SW480 (cell line): ENCODE data around the gene DLEC1.
"Not testable (repeated sequence)": the region's sequence is repeated elsewhere in the genome, so short reads cannot be mapped to it uniquely, and the experiment has no call there.

Source experiments
- DNase-seq: peaks from one replicate; pipeline ENCODE4 v3.0.0-alpha.2; 2016; ENCODE audit warnings: low spot score

DLEC1 gene

DNA sequence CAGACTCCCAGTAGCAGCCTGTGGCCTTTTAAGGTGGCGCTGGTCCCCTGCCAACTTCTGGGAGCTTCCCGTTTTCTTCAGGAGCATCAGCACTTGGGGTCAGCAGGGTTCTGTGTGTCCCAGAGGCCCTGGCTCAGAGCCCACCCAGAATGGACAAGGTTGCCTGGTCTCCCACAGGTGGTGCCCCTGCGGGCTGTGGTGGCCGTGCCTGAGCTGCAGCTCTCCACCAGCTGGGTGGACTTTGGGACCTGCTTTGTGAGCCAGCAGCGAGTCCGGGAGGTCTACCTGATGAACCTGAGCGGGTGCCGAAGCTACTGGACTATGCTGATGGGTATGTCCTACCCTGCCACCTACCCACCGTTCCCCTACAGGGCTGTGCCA, 82.4 kb downstream of the DLEC1 start:
- no peak for DNase-seq

DNA sequence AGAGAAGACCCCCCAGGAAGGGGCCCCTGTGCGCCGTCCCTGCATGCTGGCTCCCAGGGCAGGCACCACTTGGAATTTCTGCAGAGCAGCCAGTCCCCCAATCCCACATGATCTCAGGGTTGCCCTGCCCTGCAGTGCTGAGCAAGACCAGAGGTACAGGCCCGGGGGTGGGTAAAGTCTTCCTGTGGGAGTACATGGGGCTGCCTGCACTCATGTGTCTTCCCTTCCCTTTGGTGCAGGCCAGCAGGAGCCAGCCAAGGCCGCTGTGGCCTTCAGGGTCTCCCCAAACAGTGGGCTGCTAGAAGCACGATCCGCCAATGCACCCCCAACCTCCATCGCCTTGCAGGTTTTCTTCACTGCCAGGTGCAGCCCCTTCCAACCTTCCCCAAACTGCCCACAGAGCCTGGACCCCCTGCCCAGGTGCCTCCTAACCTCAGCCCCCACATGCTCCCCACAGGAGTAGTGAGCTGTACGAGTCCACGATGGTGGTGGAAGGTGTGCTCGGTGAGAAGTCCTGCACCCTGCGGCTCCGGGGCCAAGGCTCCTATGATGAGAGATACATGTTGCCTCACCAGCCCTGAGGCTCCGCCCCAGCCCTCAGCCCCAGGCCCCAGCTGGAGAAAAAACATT, 82.9 kb downstream of the DLEC1 start:
- no peak for DNase-seq

DNA sequence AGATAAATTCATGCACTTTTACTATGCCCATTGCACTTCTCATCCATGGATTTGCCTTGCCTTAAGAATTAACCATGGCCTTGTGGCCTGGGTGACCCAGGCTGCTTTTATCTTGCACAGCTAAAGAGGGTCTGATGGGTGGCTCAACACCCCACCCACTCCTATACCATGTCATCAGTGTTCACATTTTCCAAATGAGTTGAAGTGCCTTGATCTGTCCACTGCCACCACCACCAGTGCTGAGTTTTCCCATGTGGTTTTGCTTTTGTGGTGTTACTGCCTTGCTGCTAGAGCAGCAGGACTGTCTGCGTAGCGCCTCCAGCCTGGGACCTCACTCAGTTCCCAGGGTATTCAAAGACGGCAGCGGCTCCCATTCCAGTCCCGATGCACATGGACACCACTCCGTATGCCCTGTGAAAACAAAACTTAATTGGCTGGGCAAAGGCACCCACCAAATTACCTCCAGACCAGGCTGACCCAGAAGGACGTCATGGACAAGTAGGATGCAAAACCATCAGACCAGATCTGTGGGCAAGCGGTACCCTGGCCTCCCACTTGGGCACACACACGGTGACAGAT, 83.8 kb downstream of the DLEC1 start:
- DNase-seq, result no peak

DNA sequence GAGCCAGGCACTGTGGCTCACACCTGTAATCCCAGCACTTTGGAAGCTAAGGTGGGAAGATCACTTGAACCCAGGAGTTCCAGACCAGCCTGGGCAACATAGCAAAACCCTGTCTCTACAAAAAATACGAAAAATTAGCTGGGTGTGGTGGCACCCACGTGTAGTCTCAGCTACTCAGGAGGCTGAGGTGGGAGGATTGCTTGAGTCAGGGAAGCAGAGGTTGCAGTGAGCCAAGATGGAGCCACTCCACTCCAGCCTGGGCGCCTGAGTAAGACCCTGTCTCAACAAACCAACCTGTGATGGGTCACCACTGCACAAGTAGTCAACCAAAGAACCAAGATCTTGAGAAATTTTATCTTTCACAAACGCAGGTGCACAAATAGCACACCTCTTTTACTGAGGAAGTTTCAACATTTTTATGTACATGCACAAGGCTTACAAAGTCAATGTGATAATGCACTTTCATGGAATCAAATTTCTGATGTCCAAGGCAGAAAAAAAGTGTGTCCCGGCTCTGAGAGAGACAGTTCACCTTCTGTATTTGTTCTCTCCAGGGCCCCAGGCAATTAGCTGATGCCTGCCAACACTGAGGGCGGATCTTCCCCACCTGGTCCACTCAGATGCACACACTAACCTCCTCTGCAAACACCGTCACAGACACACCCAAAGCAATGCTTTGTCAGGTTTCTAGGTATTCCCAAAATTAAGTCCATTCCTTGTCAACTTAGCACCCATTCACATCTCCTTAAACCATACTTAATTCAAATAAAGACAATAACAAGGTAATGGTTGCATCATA, 85.5 kb downstream of the DLEC1 start:
- no peak for DNase-seq

DNA sequence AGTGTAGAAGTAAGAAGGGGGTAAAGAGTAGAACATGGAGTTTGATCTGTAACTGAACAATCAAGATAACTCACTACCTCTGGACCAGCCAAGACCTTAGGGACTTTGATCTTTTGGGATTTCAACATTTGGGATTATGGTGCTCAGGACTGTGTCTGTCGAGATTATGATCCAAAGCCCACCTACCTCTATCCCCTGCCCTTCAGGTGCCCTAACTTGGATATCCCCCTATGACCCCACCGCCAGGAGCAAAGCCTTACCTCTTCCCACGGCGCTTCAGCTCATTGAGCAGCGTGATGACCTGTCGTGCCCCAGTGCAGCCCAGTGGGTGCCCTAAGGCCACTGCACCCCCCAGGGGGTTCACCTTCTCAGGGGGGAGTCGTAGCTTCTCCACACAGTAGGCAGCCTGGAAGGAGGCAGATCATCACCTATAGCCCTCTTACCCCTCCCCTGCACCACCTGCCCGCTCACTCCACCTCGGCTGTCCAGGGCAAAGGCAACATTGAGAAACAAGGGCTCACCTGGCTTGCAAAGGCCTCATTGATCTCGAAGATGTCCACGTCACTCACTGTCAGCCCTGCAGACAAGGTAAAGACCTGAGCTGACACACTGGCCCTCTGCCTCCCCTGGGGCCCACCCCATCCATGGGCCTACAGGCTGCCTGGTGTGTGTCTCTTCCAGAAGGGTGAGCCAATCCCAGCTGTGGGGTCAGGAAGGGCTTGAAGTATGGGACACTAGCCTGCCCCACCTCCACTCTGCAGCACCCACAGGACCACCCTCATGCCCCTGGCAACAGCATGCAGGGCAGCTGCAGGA, 86.5 kb downstream of the DLEC1 start:
- DNase-seq, result no peak

DNA sequence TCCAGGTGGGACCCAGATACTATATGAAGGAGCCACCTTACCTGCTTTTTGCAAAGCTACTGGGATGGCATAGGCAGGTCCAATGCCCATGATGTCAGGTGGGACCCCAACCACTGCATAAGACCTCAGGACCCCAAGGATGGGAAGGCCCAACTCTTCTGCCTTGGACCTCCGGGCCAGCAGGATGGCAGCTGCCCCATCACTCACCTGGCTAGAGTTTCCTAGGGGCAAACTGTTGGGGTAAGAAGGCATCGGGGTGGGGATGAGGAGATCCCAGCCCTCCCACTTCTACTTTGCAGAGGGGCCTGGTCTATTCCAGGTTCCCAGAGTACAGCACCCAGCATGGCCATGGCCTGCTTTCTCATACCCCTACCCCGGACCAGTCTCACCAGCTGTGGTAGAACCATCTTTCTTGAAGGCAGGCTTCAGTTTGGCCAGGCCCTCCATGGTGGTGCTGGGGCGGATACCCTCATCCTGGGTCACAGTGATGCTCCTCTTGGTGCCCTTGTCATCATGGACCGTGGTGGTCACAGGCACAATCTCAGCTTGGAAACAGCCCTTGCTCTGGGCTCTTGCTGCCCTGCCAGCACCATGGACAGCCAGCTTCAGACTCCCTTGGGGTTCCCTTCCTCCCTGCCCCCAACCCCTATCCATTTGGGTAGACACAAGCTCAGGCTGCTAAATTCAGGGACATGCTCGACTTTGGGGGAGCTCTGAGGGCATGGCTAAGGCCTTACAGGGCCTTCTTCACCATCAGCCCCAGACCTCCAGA, 87.3 kb downstream of the DLEC1 start:
- DNase-seq, result no peak

DNA sequence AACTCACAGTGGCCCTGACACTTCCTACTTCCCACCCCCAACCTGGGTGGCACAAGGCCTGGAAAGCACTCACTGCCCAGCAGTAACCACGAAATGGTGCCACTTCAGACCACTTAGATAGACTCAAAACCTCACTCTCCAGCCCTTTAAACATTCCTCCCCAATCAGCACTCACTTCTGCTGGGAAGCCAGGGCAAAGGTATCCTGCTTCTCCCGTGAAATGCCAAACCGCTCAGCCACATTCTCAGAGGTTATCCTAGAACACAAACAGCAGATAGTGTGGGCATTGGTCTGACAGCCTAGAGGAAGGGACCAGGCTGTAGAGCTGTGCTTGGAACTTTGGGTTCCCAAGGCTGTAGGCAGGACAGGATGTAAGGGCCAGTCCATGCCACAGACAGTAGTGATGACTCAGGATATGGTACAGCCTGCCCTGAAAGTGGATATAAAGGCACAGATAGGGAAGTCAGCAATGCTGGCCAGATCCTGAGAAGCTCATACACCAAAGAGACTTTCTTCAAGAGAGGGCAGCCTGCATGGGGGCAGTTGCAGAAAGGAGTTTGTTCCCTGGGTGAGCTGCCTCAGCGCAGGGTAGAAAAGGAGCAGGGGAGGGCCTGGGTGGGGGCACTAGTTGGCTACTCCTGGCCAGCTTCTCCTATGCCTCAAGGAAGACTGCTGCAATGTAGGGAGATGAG, 88.7 kb downstream of the DLEC1 start:
- DNase-seq, result no peak

DNA sequence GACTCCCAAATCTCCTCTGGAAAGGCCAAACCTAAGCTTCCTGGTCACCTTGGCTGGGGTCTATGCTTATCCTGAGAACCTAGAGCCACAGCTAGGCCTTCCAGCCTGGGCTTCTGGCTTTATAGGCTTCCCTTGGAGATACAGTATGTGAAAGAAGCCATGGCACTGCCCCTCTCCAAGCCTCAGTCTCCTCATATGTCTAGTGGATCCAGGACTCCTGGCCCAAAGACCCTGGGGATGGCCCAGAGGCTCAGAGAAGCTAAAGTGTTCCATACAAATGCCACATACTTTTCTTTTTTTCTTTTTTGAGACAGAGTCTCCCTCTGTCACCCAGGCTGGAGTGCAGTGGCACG, 89.3 kb downstream of the DLEC1 start:
- no peak for DNase-seq

DNA sequence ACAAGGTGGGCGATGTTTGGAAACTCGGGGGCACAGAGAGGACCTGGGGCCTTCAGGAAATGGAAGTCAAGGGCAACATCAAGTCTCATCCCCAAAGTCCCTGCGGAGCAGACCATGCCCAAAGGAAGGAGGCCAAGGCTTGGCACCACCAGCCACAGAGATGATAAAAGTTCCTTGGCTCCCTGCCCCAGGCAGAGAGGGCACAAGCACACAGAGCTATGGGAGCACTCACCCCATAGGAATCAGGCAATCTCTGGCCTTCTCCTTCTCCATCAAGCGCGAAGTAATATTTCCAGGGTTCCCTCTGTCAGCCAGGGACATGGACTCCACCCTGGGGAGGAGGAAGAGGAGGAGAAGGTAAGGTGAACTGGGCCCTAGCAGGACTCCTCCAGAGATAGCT, 90.0 kb downstream of the DLEC1 start:
- no peak for DNase-seq

DNA sequence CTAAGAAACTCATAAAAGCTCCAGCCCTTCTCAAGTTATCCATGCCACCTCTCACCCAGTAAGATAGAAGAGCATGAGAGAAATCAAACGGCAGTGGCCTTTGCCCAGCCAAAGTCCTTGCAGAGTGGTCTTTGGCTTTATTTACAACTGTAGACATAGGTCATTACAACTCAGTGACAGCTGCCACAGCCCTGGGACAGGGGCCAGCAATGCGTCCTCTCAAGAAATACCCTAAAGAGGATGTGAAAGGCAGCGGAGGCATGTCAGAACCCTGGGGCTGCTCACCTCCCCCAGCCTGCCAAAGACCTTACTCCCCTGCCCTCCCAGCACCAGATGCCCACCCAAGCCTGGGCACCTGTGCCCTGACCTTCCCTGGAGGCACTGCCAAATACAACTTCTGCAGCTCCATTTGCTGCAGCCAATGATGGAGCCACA, 91.6 kb downstream of the DLEC1 start:
- no peak for DNase-seq

DNA sequence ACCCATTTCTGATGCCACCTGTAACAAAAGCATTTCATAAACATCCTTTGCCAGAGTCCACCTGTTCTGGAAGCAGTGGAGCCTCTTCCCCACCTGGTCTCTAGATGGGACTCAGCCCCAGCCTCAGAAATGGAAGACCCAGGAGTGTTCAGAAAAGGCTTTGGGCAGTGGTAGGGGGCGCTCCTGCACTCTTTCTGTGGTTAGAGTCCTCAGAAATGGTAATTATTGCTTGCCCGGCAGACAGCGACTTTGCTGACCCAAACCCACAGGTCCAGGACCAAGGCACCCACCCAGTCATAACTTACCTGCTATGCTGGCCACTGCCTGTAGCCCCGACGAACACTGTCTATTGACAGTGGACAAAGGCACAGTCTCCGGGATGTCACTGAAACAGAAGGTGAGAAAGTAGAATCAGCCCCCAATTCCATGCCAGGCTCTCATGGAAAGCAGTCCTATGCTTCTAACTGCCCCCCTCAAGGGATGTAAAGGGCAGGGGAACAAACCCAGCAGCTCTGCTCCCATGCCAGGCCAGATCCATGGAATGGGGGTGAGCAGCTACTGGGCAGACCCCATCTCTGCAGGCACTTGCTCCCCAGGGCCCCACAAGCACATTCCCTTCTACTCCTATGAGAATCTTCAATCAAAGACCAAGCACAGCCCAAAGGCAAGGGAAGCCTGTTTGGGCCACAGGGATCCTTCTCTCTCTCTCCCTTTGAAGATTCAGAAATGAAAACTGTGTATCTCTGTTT, 92.8 kb downstream of the DLEC1 start:
- no peak for DNase-seq

DNA sequence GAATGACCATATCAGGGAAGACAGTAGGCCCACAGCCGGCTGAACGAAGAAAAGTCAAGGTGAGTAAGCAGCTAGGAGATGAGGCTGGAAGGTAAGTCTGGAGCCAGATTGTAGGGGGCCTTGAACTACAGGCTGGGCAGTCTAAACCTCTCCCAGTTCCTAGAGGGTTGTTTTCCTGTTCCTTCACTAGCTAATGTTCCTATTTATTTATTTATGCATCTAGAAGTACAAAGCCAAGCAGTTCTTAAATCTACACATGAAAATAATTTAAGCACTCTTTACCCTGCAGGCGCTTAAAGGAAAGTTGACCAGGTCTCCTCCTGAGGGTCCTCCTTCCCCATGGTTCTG, 94.2 kb downstream of the DLEC1 start:
- DNase-seq, result no peak

DNA sequence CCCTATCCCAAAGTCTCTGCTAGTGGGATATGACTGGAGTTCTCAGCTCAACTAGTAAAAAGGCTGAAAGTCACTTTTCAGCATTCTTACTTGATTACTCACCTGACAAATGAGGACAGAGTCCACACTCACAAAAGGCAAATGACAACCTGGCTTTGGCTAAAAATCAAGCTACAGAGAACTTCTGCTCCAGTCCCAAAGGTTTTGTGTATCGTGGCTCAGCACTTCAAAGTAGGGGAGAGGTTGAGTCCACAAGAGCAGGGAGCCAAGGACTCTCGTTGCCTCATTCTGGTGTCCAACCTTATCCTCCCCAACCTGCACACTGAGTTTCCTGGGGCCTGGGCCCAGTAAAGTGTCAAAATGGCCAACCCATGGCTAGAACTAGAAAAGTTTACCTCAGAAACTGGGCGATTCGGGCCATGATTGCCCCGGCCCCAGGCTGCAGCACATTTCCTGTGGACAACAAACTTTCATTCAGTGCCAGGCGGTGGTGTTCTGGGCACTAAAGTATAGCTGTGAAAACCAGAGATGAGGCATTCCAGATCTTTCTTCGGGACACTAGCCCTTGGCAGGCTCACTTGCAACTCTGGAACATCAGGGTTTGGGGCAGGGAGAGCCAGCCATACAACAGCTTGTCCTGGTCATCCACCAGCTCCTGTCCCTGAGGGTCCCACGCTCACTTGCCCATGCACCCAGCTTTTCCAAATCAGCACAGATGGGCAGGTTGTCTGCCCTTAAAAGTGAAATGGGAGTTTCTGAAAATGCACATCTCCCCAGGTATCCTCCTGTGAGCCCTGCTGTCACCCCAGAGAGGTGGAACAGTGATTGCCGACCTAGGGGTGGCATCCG, 94.8 kb downstream of the DLEC1 start:
- DNase-seq, result peak; percentile 46

DNA sequence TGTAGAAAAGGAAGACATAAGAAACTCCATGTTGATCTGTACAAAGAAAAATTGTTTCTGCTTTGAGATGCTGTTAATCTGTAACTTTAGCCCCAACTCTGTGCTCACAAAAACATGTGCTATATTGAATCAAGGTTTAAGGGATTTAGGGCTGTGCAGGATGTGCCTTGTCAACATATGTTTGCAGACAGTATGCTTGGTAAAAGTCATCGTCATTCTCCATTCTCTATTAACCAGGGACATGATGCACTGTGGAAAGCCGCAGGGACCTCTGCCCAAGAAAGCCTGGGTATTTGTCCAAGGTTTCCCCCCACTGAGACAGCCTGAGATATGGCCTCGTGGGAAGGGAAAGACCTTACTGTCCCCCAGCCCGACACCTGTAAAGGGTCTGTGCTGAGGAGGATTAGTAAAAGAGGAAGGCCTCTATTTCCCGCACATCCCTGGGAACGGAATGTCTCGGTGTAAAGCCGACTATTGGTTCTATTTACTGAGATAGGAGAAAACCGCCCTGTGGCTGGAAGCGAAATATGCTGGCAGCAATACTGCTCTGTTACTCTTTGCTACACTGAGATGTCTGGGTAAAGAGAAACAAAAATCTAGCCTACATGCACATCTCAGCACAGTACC, 95.6 kb downstream of the DLEC1 start:
- not testable (repeated sequence) for DNase-seq

DNA sequence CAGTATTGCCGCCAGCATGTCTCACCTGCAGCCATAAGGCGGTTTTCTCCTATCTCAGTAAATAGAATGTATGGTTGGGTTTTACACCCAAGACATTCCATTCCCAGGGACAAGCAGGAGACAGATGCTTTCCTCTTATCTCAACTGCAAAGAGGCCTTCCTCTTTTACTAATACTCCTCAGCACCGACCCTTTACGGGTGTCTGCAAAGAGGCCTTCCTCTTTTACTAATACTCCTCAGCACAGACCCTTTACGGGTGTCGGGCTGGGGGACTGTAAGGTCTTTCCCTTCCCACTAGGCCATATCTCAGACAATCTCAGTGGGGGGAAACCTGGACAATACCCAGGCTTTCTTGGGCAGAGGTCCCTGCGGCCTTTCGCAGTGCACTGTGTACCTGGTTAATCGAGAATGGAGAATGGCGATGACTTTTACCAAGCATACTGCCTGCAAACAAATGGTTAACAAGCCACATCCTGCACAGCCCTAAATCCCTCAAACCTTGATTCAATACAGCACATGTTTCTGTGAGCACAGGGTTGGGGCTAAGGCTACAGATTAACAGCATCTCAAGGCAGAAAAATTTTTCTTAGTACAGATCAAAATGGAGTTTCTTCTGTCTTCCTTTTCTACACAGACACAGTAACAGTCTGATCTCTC, 96.7 kb downstream of the DLEC1 start:
- not testable (repeated sequence) for DNase-seq

DNA sequence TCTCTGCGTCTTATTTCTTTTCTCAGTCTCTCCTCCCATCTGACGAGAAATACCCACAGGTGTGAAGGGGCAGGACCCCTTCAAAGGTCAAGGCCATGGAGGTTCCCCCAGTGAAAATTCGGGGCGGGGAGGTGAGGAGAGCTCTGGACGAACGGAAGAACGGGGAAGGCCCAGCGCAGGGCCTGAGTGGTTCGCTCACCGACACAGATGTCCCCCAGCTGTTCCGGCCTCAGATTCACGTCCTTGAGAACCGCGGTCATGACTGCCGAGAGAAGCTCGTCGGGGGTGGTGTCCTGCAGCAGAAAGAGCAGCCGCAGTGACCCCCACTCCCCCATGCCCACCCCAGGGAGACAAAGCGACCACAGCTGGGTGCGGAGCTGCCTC, 97.4 kb downstream of the DLEC1 start:
- peak; percentile 45 for DNase-seq

DNA sequence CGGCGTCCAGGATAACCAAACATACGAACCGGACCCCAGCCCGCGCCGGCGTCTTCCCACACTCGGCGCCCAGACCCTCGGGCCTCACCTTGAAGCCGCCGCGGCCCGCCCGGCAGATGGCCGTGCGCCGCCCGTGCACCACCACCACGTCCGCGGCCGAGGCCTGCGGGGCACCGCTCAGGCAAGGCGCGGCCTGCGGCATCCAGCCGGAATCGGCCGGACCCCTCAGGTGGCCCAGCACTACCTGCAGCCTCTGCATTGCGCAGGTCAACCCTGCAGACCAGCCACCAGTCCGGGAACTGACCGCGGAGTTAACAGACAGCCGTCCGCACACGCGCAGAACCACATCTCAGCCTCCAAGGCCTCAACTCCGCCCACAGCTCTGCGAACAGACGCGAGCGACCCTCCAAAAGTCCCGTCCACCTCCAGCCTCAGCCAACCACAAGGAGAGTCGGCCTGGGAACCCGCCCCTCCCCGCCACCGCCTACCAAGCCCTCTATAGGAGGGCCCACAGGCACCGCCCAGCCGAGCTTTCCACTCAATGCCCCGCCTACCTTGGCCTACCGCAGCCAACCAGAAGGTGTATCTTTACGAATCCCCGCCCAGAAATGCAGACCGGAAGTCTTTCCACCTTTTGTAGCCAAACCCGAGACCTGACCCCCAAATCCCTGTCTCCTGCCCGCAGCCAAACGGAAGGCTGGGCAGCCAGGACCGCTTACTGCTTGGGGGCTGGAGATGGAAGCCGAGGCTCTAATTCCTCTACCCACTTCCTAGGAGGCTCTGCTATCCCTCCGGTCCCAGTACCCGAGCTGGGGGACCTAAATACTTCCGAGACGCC, 98.0 kb downstream of the DLEC1 start, which contains the start of gene ACAA1:
Gene ACAA1, minus strand, starts transcription at position 351 of the 838 bp plus-strand sequence. Its CDS starts 92 bp downstream, at position 259.
- DNase-seq, result peak; percentile 98
